DOHH2 (cell line): ENCODE measurements around the gene ATP2B3.

ENCODE experiments used
- H3F3A ChIP-seq: fragments of 200-600 bp; sonication (generic), shearing (Covaris generic); 2 replicates; pipeline ENCODE4 v1.6.0; 2016; ENCODE audit warnings: antibody characterized with exemption, mild to moderate bottlenecking; ENCODE audit not compliant: control insufficient read depth, insufficient read depth
- H3K27ac ChIP-seq: fragments of 200-600 bp; sonication (generic); 2 replicates; pipeline ENCODE4 v1.5.1; 2014; ENCODE audit warnings: low read depth, mild to moderate bottlenecking, low read length, moderate library complexity
- H3K27me3 ChIP-seq: fragments of 200-600 bp; sonication (generic); 2 replicates; pipeline ENCODE4 v1.6.1; 2014; ENCODE audit warnings: mild to moderate bottlenecking, low read length, mixed read lengths; ENCODE audit not compliant: control insufficient read depth
- H3K36me3 ChIP-seq: fragments of 200-600 bp; sonication (generic); 2 replicates; pipeline ENCODE4 v1.6.1; 2014; ENCODE audit warnings: mild to moderate bottlenecking, low read length, moderate library complexity, mixed read lengths; ENCODE audit not compliant: control insufficient read depth
- H3K4me1 ChIP-seq: fragments of 200-600 bp; sonication (generic); 2 replicates; pipeline ENCODE4 v1.6.1; 2014; ENCODE audit warnings: mild to moderate bottlenecking, low read length, mixed read lengths; ENCODE audit not compliant: control insufficient read depth
- H3K4me2 ChIP-seq: fragments of 200-600 bp; sonication (generic); 2 replicates; pipeline ENCODE4 v1.6.0; 2014; ENCODE audit warnings: mild to moderate bottlenecking, low read length, moderate library complexity
- H3K4me3 ChIP-seq: fragments of 200-600 bp; sonication (generic); 2 replicates; pipeline ENCODE4 v1.5.1; 2014; ENCODE audit warnings: mild to moderate bottlenecking, low read length, mixed read lengths
- H3K79me2 ChIP-seq: fragments of 200-600 bp; sonication (generic); 2 replicates; pipeline ENCODE4 v1.6.1; 2014; ENCODE audit warnings: mild to moderate bottlenecking, low read length, mixed read lengths; ENCODE audit not compliant: control insufficient read depth
- H3K9me2 ChIP-seq: fragments of 200-600 bp; sonication (generic); replicated peaks from 2 replicates; pipeline ENCODE4 v1.6.1; 2014; ENCODE audit warnings: mild to moderate bottlenecking, low read length, mixed read lengths; ENCODE audit not compliant: control insufficient read depth
- H3K9me3 ChIP-seq: fragments of 200-600 bp; sonication (generic); 2 replicates; pipeline ENCODE4 v1.6.1; 2014; ENCODE audit warnings: antibody characterized with exemption, low read length, mixed read lengths; ENCODE audit not compliant: control insufficient read depth, insufficient read depth
- H4K20me1 ChIP-seq: fragments of 200-600 bp; sonication (generic); 2 replicates; pipeline ENCODE4 v1.6.0; 2014; ENCODE audit warnings: low read depth, mild to moderate bottlenecking, antibody characterized with exemption, low read length, moderate library complexity; ENCODE audit not compliant: control insufficient read depth, insufficient read depth
- EZH2phosphoT487 ChIP-seq: fragments of 200-600 bp; sonication (generic); IDR thresholded peaks from 2 replicates; pipeline ENCODE4 v1.6.1; 2017; ENCODE audit warnings: borderline replicate concordance, mild to moderate bottlenecking, antibody characterized with exemption, low read length, moderate library complexity, mixed read lengths
- TF ChIP-seq, protein P1 (sequence below): fragments of 200-600 bp; sonication (generic); IDR thresholded peaks from one replicate; pipeline ENCODE4 v1.5.1; 2014; ENCODE audit warnings: antibody characterized with exemption, mild to moderate bottlenecking, low read depth, low read length; ENCODE audit not compliant: poor library complexity, severe bottlenecking

The ATP2B3 gene

GRCh38 chrX:153625271-153626024 lies 108.0 kb downstream of the ATP2B3 start:
- no peaks in the 10 kb centered on the region for H3K27me3 ChIP-seq

GRCh38 chrX:153626025-153626633 lies 108.7 kb downstream of the ATP2B3 start:
- H3K27ac ChIP-seq, result no peak overlapping the region
- TF ChIP-seq, protein P1, sequence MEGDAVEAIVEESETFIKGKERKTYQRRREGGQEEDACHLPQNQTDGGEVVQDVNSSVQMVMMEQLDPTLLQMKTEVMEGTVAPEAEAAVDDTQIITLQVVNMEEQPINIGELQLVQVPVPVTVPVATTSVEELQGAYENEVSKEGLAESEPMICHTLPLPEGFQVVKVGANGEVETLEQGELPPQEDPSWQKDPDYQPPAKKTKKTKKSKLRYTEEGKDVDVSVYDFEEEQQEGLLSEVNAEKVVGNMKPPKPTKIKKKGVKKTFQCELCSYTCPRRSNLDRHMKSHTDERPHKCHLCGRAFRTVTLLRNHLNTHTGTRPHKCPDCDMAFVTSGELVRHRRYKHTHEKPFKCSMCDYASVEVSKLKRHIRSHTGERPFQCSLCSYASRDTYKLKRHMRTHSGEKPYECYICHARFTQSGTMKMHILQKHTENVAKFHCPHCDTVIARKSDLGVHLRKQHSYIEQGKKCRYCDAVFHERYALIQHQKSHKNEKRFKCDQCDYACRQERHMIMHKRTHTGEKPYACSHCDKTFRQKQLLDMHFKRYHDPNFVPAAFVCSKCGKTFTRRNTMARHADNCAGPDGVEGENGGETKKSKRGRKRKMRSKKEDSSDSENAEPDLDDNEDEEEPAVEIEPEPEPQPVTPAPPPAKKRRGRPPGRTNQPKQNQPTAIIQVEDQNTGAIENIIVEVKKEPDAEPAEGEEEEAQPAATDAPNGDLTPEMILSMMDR, result no peak
- TF ChIP-seq EZH2phosphoT487, result no peak

More at GRCh38 chrX:153625271-153626024, 108.0 kb downstream of the ATP2B3 start:
- Histone ChIP-seq H3K27ac (no peak overlapping the region), H4K20me1 (no peaks in the 10 kb centered on the region), H3K4me3 (no peak overlapping the region), H3K9me2 (no peaks in the 10 kb centered on the region), H3K4me1 (no peaks in the 10 kb centered on the region), H3K36me3 (no peaks in the 10 kb centered on the region), H3K9me3 (no peaks in the 10 kb centered on the region), H3K79me2 (no peaks in the 10 kb centered on the region), H3F3A (no peaks in the 10 kb centered on the region), H3K4me2 (no peak overlapping the region)
- TF ChIP-seq, protein P1, result no peak
- TF ChIP-seq EZH2phosphoT487, result no peak

DNA sequence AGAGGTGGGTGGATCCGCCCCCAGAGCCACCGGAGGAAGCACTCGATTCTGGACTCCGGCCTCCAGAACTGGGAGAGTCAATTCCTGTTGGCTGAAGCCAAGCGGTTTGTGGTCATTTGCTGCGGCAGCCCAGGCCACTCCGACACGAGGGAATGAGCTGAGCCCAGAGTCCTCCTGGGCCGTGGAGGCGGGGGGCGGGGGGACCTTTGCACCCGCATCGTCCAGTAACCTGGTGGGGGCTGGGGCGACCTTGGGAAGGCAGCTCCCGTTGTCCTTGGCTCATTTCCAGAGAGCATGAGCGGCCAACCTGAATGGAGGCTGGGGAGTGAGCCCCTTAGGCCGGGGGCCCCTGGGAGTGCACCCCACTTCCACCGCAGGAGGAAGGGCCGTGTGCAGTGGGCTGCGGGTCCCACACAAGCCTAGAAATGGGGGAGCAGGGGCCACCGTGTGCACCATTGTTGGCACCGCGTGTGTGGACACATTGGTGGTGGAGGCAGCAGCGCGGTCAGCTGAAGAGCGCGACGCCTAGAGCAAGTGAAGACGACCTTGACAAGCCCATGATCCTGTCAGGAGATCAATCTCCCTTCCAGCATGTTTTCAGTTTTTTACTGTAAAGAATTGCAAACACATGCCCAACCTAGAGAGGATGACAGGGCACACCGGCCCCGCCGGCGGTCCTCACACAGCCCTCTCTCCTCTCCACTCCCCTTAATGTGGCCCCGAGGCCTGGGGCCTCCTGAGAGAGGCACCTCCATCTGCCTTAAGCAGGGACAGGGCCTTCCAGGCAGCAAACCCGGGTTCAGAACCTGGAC lies 109.6 kb downstream of the ATP2B3 start:
- Histone ChIP-seq H3F3A (no peaks in the 10 kb centered on the region), H3K4me2 (no peak overlapping the region), H3K9me2 (no peaks in the 10 kb centered on the region), H3K36me3 (no peaks in the 10 kb centered on the region), H4K20me1 (no peaks in the 10 kb centered on the region), H3K27ac (no peak overlapping the region), H3K4me3 (no peak overlapping the region), H3K9me3 (no peaks in the 10 kb centered on the region), H3K27me3 (no peaks in the 10 kb centered on the region; the same call in 1 of the 2 replicates), H3K4me1 (no peaks in the 10 kb centered on the region), H3K79me2 (no peaks in the 10 kb centered on the region)
- TF ChIP-seq EZH2phosphoT487, result no peak
- TF ChIP-seq, protein P1, result no peak

More at GRCh38 chrX:153626025-153626633, 108.7 kb downstream of the ATP2B3 start:
- Histone ChIP-seq H3K4me1 (no peaks in the 10 kb centered on the region), H3K9me2 (no peaks in the 10 kb centered on the region), H3K4me3 (no peak overlapping the region), H3K9me3 (no peaks in the 10 kb centered on the region), H3K27me3 (no peaks in the 10 kb centered on the region; the same call in 1 of the 2 replicates), H3K79me2 (no peaks in the 10 kb centered on the region), H3K36me3 (no peaks in the 10 kb centered on the region), H3F3A (no peaks in the 10 kb centered on the region), H3K4me2 (no peak overlapping the region), H4K20me1 (no peaks in the 10 kb centered on the region)
